BLaER1 (cell line): ENCODE measurements around the gene LRP1.
A peak's percentile ranks its signal among the peaks of the same experiment; 100 is the strongest.
"Not testable (repeated sequence)": the region's sequence is repeated elsewhere in the genome, so short reads cannot be mapped to it uniquely, and the experiment has no call there.

Source experiments
- H3K27ac ChIP-seq: shearing (Covaris generic); formaldehyde crosslinking; 2 replicates; pipeline ENCODE4 v1.8.1; 2022
- H3K27me3 ChIP-seq: shearing (Covaris generic); formaldehyde crosslinking; 2 replicates; pipeline ENCODE4 v1.8.1; 2022
- H3K36me3 ChIP-seq: shearing (Covaris generic); formaldehyde crosslinking; 2 replicates; pipeline ENCODE4 v1.8.1; 2022
- H3K4me1 ChIP-seq: shearing (Covaris generic); formaldehyde crosslinking; 2 replicates; pipeline ENCODE4 v1.8.1; 2022
- H3K4me2 ChIP-seq: shearing (Covaris generic); formaldehyde crosslinking; 2 replicates; pipeline ENCODE4 v1.8.1; 2022
- H3K4me3 ChIP-seq: shearing (Covaris generic); formaldehyde crosslinking; 2 replicates; pipeline ENCODE4 v1.8.1; 2022
- H3K9ac ChIP-seq: shearing (Covaris generic); formaldehyde crosslinking; 2 replicates; pipeline ENCODE4 v1.8.1; 2022
- H3K9me3 ChIP-seq: shearing (Covaris generic); formaldehyde crosslinking; 2 replicates; pipeline ENCODE4 v1.8.1; 2022
- H4K20me1 ChIP-seq: shearing (Covaris generic); formaldehyde crosslinking; 2 replicates; pipeline ENCODE4 v1.8.1; 2022
- Cebpa-rat ChIP-seq: shearing (Covaris generic); IDR thresholded peaks from 2 replicates; pipeline ENCODE4 v1.8.1; 2022

The LRP1 gene

GRCh38 chr12:57110104-57111030 lies 17.9 kb upstream of the LRP1 start:
- H3K9me3 ChIP-seq: no peaks in the 10 kb centered on the region
- peak overlapping the region; percentile 94 for H3K4me3 ChIP-seq
- H3K36me3 ChIP-seq: peaks cover 35% of the 10 kb centered on the region
- H3K9ac ChIP-seq: peak overlapping the region; percentile 95
- H3K27ac ChIP-seq: peak overlapping the region; percentile 93
- peak overlapping the region; percentile 99 for H3K4me2 ChIP-seq
- peaks cover 48% of the 10 kb centered on the region for H4K20me1 ChIP-seq
- no peaks in the 10 kb centered on the region for H3K27me3 ChIP-seq
- TF ChIP-seq Cebpa-rat: peak; percentile 76; the same call in 1 of the 2 replicates
- peaks cover 35% of the 10 kb centered on the region for H3K4me1 ChIP-seq

- Histone ChIP-seq H3K27me3 (no peaks in the 10 kb centered on the region), H3K27ac (peak within 1 kb of the TSS; percentile 93), H3K4me3 (peak within 1 kb of the TSS; percentile 94), H3K9me3 (no peaks in the 10 kb centered on the region), H3K9ac (peak within 1 kb of the TSS; percentile 95), H4K20me1 (peaks cover 39% of the 10 kb centered on the region), H3K4me1 (peaks cover 35% of the 10 kb centered on the region), H3K4me2 (peak within 1 kb of the TSS; percentile 99), H3K36me3 (peaks cover 27% of the 10 kb centered on the region)
- TF ChIP-seq Cebpa-rat: no peak
Observed at GRCh38 chr12:57111031-57111734, 17.1 kb upstream of the LRP1 start, which contains the start of gene STAT6. Gene STAT6, minus strand, starts transcription at chr12:57111362. Its CDS starts 3,084 bp downstream, at chr12:57108278.

- Histone ChIP-seq H3K4me2 (peak overlapping the region; percentile 99), H4K20me1 (peaks cover 24% of the 10 kb centered on the region), H3K36me3 (peaks cover 12% of the 10 kb centered on the region), H3K4me1 (peaks cover 33% of the 10 kb centered on the region), H3K4me3 (peak overlapping the region; percentile 94), H3K27ac (peak overlapping the region; percentile 93; the same call in 1 of the 2 replicates), H3K9me3 (no peaks in the 10 kb centered on the region), H3K27me3 (no peaks in the 10 kb centered on the region), H3K9ac (no peak overlapping the region)
- no peak for TF ChIP-seq Cebpa-rat
Observed at GRCh38 chr12:57112492-57113294, 15.6 kb upstream of the LRP1 start.

- Histone ChIP-seq H4K20me1 (no peaks in the 10 kb centered on the region), H3K9me3 (no peaks in the 10 kb centered on the region), H3K9ac (no peak overlapping the region), H3K27me3 (no peaks in the 10 kb centered on the region), H3K27ac (no peak overlapping the region), H3K36me3 (no peaks in the 10 kb centered on the region), H3K4me2 (no peak overlapping the region), H3K4me3 (no peak overlapping the region), H3K4me1 (peaks cover 16% of the 10 kb centered on the region)
- no peak for TF ChIP-seq Cebpa-rat
Observed at GRCh38 chr12:57116580-57117281, 11.6 kb upstream of the LRP1 start.

- Histone ChIP-seq H4K20me1 (no peaks in the 10 kb centered on the region), H3K4me3 (no peak overlapping the region), H3K36me3 (no peaks in the 10 kb centered on the region), H3K27ac (no peak overlapping the region), H3K27me3 (no peaks in the 10 kb centered on the region), H3K9ac (no peak overlapping the region), H3K4me1 (peaks cover 8% of the 10 kb centered on the region; the same call in 1 of the 2 replicates), H3K9me3 (no peaks in the 10 kb centered on the region), H3K4me2 (peak overlapping the region; percentile 2; the same call in 1 of the 2 replicates)
- TF ChIP-seq Cebpa-rat: no peak
Observed at GRCh38 chr12:57118711-57119271, 9.5 kb upstream of the LRP1 start.

- peaks cover 8% of the 10 kb centered on the region; the same call in 1 of the 2 replicates for H3K4me1 ChIP-seq
- H3K4me2 ChIP-seq: peak overlapping the region; percentile 2; the same call in 1 of the 2 replicates
- no peaks in the 10 kb centered on the region for H4K20me1 ChIP-seq
- H3K36me3 ChIP-seq: no peaks in the 10 kb centered on the region
- H3K27ac ChIP-seq: no peak overlapping the region
- peaks cover under 1% of the 10 kb centered on the region; the same call in 1 of the 2 replicates for H3K27me3 ChIP-seq
- no peak for TF ChIP-seq Cebpa-rat
- H3K9me3 ChIP-seq: no peaks in the 10 kb centered on the region
- no peak overlapping the region for H3K4me3 ChIP-seq
- no peak overlapping the region for H3K9ac ChIP-seq
Observed at GRCh38 chr12:57119294-57120085, 8.8 kb upstream of the LRP1 start.

GRCh38 chr12:57120718-57121117 lies 7.6 kb upstream of the LRP1 start:
- H3K27me3 ChIP-seq, H4K20me1 ChIP-seq, H3K9me3 ChIP-seq: not testable (repeated sequence)

GRCh38 chr12:57123813-57124212 lies 4.5 kb upstream of the LRP1 start:
- Histone ChIP-seq H3K27me3 (peaks cover 27% of the 10 kb centered on the region), H4K20me1 (no peaks in the 10 kb centered on the region), H3K4me1 (peaks cover 20% of the 10 kb centered on the region), H3K36me3 (no peaks in the 10 kb centered on the region), H3K4me3 (no peak overlapping the region), H3K4me2 (no peak overlapping the region), H3K9me3 (no peaks in the 10 kb centered on the region), H3K27ac (no peak overlapping the region), H3K9ac (no peak overlapping the region)
- no peak for TF ChIP-seq Cebpa-rat

More at GRCh38 chr12:57120718-57121117, 7.6 kb upstream of the LRP1 start:
- not testable (repeated sequence) for H3K4me3 ChIP-seq, H3K9ac ChIP-seq, H3K4me1 ChIP-seq, H3K4me2 ChIP-seq, H3K27ac ChIP-seq, H3K36me3 ChIP-seq
